Renal pelvis (tissue), 4 donors: ENCODE results near the gene PKIG. TPM values are rescaled to one million over a fixed set of nuclear protein-coding genes. Genes with fewer than 3 reads are reported as not detected.

Source experiments
- DNase-seq: peaks from one replicate; pipeline ENCODE4 v3.0.0-alpha.2; 2013
- polyA plus RNA-seq, 3 donors: library from polyadenylated mRNA; unstranded; fragments of 120-200 nt; gene quantifications; one replicate each; pipeline ENCODE4 v1.2.1, GENCODE V29; 2013; ENCODE audit not compliant: insufficient read length in 3 of 3

The PKIG gene
- polyA plus RNA-seq, 3 donors, result 62.9 to 69.9 (median 67.1) TPM

DNA sequence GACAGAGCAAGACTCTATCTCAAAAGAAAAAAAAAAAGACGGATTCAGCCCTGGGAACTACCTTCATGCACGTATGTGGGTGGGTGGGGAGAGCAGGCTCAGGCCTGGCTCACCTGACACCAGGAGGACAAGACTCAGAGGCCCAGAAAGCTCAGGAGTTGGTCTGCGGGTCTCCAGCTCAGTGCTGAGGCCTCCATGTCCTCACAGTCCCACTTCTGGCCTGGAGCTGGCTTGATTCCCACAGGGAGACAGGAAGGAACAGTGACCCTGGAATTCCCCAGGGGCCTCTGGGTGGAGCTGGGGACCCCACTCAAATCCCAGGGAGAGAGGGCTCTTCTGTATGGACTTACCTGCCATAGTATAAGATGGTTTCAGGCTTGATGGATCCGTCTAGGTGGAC is 53.5 kb downstream of the PKIG start:
- DNase-seq, result no peak

GRCh38 chr20:44637042-44637441 is 54.7 kb downstream of the PKIG start:
- no peak for DNase-seq

GRCh38 chr20:44637522-44638372 is 55.4 kb downstream of the PKIG start:
- DNase-seq, result no peak

- DNase-seq, result no peak
Measured at GRCh38 chr20:44640522-44640921, 58.1 kb downstream of the PKIG start.

GRCh38 chr20:44641325-44641724 is 58.9 kb downstream of the PKIG start:
- no peak for DNase-seq

DNA sequence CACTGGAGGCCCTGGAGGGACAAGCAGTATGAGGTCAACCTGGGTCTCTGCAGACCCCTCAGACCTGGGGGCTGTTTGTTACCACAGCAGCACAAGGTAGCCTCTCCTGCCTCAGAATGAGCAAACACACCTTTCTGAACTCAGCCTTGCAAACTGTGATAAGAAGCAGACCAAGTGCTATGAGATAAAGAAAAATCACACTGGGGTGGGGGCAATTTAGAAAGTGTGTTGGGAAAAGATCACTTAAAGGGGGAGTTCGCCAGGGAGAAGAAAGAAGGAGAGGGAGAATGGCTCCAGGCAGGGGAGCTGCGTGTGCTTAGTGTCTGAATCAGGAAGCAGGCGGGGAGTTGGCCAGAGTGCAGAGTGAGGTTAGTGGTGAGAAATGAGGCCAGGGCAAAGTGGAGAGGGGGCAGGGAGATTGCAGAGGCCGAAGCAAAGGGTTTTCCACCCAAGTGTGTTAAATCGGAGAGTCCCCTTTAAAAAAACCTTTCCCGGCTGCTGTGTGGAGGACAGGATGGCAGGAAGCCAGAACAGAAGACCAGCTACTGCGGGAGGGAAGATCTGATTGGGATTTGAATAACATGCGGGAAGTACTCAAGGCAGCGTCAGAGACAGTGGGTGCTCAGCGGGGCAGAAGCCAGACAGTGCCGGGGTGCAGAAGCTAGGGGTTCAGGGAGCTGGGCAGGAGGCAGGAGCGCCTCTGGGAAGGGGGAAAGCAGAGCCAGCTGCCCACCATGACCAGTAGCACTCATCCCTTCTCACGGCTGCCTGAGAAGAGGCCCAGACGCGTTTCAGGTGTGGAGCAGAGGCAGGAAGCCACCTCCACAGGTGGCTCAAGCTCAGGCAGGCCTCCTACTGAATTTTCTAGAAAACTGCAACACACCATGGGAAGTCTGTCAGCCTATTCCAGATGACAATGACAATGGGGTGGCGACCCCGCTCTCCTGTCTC is 60.1 kb downstream of the PKIG start:
- DNase-seq, result peak; percentile 66

- DNase-seq, result no peak
Measured at GRCh38 chr20:44643154-44643519, 60.8 kb downstream of the PKIG start.

DNA sequence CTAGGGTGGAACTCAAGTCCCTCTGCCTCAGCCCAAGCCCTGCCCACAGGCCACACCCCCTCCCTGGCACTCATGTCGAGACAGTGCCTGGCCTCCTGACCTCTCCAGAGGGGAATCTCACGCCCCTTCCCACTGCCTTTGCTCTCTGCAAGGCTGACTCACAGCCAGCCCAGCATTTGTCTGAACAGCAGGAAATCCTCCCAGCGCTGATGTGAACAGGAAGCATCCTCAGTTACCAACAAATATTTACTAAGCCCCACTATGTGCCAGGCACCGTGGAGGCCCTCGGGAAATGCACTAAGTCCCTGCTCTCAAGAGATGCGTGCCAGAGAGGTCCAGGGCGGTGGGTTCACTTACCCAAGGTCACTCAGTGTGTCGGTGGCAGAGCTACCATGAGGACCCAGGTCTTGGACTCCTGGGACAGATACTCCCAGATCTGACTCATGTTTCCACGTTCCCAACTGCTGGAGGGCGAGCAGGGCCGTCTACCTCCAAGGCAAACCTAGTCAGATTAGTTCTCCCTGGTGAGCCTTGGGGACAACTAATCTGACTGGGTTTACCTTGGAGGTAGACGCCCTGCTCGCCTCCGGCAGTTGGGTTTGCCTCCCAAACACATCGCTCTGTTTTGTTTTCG is 61.3 kb downstream of the PKIG start:
- no peak for DNase-seq

DNA sequence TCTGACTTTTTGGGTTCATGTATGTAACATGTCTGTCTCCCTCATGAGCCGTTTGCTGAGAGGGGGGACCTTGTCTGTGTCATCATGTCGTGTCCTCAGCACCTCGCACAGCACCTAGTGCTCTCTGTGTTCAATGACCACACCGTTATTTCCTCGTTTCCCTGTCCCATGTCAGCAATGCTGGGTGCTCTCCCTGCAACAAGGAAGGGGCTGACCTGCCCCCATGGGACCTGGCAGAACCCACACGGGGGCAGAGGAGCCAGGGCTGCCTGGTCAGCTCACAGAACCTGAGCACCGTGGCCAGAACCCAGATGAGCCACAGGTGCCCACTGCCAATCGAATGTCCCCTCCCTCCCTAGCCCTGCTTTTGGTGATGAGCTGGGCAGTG is 61.8 kb downstream of the PKIG start:
- DNase-seq, result no peak

- no peak for DNase-seq
Measured at GRCh38 chr20:44644667-44645131, 62.3 kb downstream of the PKIG start.

DNA sequence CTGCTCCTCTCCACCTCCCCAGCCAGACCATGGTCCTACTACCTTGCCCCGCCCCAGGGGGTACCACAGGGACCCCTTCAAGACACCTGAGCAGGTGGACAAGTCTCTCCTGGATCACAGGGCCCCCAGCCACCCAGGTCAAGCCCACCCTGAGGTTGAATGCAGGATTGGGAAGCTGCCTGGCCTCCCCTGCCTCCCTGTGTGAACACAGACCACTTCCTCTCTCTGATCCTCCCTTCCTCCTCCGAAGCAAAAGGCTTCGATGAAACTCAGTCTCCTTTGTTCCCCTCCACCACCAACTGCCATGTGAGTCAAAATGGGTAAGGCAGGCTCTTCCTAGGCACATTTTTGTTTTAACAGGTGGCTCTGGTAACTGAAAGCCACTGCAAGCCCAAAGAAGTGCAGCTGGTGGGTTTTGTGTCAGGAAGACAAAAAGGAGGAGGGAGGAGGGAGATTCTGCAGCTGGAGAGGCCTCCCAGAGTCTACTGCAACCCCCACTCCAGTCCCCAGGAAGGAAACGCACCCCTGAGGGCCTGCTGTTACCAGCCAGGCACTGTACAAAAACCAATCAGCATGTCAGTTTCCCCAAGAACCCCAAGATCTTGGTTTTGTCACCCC is 63.8 kb downstream of the PKIG start:
- peak; percentile 48 for DNase-seq

GRCh38 chr20:44646641-44647274 is 64.4 kb downstream of the PKIG start:
- DNase-seq, result no peak

DNA sequence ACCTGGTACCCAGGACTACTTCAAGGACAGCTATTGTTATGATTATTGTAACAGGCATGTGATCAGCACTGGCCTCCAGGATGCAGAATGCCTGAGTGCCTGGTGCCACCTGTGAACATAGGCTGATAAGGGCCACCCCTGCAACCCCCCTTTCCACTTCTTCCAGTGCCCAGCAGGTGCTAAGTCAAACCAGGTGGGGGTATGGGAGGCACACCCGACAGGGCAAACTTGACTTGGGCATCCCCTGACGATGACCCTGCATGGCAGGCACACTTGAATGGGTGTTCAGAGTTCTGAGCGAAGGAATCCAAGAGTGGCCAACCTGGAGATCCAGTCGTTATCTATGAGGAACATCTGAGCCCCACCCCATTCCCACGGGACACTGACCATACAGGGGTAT is 65.7 kb downstream of the PKIG start:
- DNase-seq, result no peak

DNA sequence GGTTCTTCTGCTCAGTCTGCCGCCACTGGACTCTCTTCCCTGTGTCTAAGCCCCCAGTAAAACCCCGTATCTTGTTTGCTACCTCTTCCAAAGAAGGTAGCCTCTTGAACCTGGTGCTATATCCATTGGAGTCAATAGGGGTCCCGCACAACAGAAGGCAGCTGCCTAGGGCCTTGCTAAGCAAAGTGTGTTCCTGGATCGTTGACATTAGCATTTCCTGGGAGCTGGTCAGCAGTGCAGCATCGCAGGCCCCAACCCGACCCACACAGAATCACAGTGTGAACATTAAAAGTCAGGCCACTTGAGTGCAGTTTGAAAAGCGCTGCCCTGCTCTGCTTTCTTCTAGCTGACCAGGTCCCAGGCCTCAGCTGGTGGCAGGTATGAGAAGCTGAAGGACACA is 66.2 kb downstream of the PKIG start:
- no peak for DNase-seq

- DNase-seq, result no peak
Measured at GRCh38 chr20:44649126-44649525, 66.7 kb downstream of the PKIG start.

DNA sequence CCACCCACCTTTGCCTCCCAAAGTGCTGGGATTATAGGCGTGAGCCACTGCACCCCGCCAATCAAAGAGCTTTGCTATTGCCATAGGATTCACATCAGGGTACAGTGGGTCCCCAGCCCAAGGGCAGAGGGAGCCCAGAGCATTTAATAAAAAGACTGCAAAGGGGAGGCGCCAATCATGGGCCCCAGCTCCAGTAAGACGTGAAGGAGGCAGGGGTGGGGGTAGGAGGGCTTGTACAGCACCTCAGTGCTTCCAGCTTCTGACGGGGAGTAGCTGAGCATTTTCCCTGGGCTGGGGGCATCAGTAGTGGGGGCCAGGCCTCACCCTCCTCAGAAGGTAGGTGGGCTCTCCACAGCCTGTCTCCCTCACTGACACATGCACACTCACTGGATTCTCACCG is 67.6 kb downstream of the PKIG start:
- DNase-seq, result no peak

DNA sequence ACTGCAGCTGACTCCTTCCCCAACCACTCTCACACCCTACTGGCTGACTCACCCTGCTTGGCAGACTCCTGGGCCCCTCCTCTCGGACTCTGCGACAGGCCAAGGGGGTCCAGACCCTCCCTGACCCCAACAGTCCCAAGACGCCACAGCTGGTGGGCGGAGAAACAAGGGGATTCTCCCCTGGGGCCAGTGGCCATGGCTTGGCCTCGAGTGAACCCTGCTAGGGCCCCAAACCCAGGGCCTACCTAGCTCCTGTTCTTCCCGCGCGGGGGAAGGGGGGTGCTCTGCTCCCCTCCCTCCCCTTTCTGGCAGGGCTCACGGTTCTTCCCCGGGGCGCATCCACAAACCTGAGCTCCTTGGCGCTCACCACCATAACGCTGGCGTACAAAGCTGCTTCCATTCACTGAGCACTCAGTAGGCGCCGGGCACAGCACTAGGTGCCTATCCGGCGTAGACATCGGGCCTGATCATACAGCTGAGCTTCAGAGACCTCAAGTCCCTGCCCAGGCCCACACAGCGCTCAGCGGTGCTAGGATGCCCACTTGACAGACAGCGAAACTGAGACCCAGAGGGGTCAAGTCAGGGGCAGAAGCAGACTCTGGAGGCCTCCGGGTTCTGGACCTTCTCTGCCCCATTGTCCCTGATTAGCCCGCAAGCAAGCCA is 68.5 kb downstream of the PKIG start:
- DNase-seq, result no peak

- DNase-seq, result no peak
Measured at GRCh38 chr20:44651434-44651683, 69.0 kb downstream of the PKIG start.

DNA sequence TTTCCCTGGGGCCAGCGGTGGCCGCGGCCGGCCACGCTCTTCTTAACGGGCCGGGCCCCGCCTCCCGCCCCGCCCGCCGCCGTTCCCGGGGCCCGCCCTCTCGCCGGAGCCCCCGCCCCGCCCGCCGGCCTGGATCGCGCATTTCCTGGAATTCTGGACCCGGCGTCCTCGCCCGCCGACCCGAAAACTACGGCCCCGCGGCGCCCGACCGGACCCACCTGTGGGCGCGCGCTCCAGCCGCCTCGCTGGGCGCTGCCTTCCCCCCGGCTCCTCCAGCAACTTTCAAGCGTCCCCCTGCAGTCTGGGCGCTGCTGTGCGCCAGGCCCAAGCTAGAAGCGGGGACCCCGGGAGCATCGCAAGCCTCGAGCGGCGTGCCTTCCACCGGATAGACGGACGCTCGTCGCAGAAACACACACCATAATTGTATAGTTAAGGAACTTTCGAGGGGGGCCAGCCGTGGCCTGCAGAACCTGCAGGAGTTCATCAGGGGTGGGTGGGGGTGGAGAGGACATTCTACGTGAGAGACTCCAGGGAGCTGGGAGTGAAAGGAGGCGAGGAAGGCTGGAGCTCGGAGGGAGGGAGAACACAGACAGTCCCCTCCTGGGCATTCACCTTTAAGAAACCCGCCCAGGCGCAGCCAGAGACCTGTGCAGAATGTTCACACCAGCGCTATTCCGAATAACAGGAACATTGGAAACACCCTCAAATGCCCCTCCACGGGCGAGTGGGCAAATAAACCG is 69.5 kb downstream of the PKIG start, which contains the start of gene ADA:
Gene ADA, minus strand, starts transcription at position 16 of the 740 bp plus-strand sequence. CDS start 92 bp downstream, outside the sequence.
- peak; percentile 52 for DNase-seq

DNA sequence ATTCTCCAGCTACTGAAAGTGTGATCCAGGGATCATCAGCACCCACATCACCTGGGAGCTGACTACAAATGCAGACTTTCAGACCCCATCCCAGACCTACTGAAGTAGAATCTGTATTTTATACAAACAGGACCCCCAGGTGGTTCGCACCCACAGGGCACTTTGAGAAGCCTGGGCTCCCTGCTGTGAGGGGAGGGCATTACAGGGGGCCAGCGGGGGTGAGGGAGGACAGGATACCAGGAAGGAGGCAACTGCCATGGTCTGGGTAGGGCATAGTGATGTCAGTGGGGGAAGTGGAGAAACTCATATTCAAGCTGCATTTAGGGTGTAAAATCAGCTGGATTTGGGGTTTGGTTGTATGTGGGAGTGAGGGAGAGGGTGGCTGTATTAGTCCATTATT is 71.2 kb downstream of the PKIG start:
- no peak for DNase-seq
